K562 treated with DMSO at 1 percent for 12 hours (cell line): ENCODE measurements around the gene ASB4. TPM values are rescaled to one million over a fixed set of nuclear protein-coding genes. Genes with fewer than 3 reads are reported as not detected.

Experiments used
- total RNA-seq: library from RNA; unstranded; fragments of 300-600 nt; gene quantifications from 2 replicates; pipeline ENCODE4 v1.2.3, GENCODE V29; 2022; ENCODE audit not compliant: insufficient read depth

The ASB4 gene, protein sequence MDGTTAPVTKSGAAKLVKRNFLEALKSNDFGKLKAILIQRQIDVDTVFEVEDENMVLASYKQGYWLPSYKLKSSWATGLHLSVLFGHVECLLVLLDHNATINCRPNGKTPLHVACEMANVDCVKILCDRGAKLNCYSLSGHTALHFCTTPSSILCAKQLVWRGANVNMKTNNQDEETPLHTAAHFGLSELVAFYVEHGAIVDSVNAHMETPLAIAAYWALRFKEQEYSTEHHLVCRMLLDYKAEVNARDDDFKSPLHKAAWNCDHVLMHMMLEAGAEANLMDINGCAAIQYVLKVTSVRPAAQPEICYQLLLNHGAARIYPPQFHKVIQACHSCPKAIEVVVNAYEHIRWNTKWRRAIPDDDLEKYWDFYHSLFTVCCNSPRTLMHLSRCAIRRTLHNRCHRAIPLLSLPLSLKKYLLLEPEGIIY
- not detected in 2 replicates for total RNA-seq

DNA sequence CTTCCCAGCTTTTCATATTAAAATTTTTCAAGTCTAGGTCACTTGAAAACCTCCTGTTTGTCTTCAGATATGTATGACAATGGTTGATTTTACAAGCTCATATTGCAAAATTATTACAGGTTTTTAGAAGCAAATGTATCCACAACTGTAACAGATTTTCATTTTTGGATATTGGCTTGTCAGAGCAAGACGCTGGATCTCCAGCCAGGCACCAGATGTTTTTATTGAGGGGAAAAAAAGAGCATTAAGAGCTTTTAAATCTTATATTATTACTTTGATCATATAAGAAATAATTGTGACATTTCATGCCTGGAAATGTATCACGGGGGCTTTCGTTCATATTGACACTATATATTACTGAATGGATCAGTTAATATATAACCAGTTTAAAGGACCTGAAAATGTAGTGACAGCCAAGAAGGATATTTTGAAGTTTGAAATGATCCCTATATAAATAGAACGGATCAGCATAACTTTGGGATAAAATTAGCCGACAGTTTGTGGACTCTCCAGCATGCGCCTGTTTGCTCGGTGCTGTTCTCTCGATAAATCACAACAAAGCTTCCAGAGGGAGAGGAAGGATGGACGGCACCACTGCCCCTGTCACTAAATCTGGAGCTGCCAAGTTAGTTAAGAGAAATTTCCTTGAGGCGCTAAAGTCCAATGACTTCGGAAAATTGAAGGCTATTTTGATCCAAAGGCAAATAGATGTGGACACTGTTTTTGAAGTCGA, at the start of gene ASB4:
Gene ASB4, plus strand, starts transcription at position 553 of the 733 bp plus-strand sequence. Its CDS starts 29 bp downstream, at position 582.

Other genes with a start within 250 kb of the ASB4 start
- not detected in 2 replicates for gene PON1, start 161.4 kb upstream of the ASB4 start, total RNA-seq
- gene PON3, start 89.6 kb upstream of the ASB4 start, total RNA-seq: not detected in 2 replicates
- 5.4 and 12.8 TPM in 2 replicates for gene PON2, start 50.9 kb upstream of the ASB4 start, total RNA-seq
- gene PDK4, start 110.6 kb downstream of the ASB4 start, total RNA-seq: 0.27 and 0.43 TPM in 2 replicates